Skin of body (tissue), 2 donors: ENCODE data around the gene ZNRF1. TPM values are rescaled to one million over a fixed set of nuclear protein-coding genes. Genes with fewer than 3 reads are reported as not detected.
"Not testable (repeated sequence)": the region's sequence is repeated elsewhere in the genome, so short reads cannot be mapped to it uniquely, and the experiment has no call there.

ENCODE experiments used
- DNase-seq: peaks from one replicate; lab custom pipeline; 2025; lab: John Stamatoyannopoulos, UW
- total RNA-seq: library from RNA; depleted of rRNA; stranded (reverse); fragments of >200 nt; gene quantifications from one replicate; pipeline ENCODE4 v1.2.3, GENCODE V29; 2014

ZNRF1 gene
- total RNA-seq, 1 donor from 2014 or later, result 9.0 TPM

- DNase-seq, result no peak
These were observed 113.3 kb downstream of the ZNRF1 start for GRCh38 chr16:75111961-75112733.

GRCh38 chr16:75112734-75113491 lies 114.1 kb downstream of the ZNRF1 start:
- DNase-seq, result no peak

- no peak for DNase-seq
These were observed 114.8 kb downstream of the ZNRF1 start for GRCh38 chr16:75113541-75114121.

GRCh38 chr16:75114179-75114945 lies 115.5 kb downstream of the ZNRF1 start:
- no peak for DNase-seq

GRCh38 chr16:75114946-75115825 lies 116.4 kb downstream of the ZNRF1 start:
- DNase-seq, result no peak

- peak; percentile 19 for DNase-seq
These were observed 117.5 kb downstream of the ZNRF1 start, which contains the start of gene LDHD for GRCh38 chr16:75116081-75116910. Gene LDHD, minus strand, starts transcription at chr16:75116780. Its CDS starts 60 bp downstream, at chr16:75116720.

GRCh38 chr16:75116911-75117245 lies 118.1 kb downstream of the ZNRF1 start:
- DNase-seq, result no peak

GRCh38 chr16:75118943-75119539 lies 120.2 kb downstream of the ZNRF1 start:
- no peak for DNase-seq

- DNase-seq, result no peak
These were observed 121.4 kb downstream of the ZNRF1 start for GRCh38 chr16:75120253-75120652.

- no peak for DNase-seq
These were observed 123.2 kb downstream of the ZNRF1 start for GRCh38 chr16:75121949-75122568.

GRCh38 chr16:75122609-75123008 lies 123.8 kb downstream of the ZNRF1 start:
- DNase-seq, result no peak

- no peak for DNase-seq
These were observed 129.0 kb downstream of the ZNRF1 start for GRCh38 chr16:75127713-75128415.

GRCh38 chr16:75129421-75130149 lies 130.8 kb downstream of the ZNRF1 start:
- DNase-seq, result not testable (repeated sequence)

GRCh38 chr16:75130150-75130771 lies 131.4 kb downstream of the ZNRF1 start:
- DNase-seq, result no peak

- DNase-seq, result no peak
These were observed 132.3 kb downstream of the ZNRF1 start for GRCh38 chr16:75131081-75131480.

GRCh38 chr16:75138233-75138632 lies 139.4 kb downstream of the ZNRF1 start:
- DNase-seq, result no peak

- DNase-seq, result no peak
These were observed 139.8 kb downstream of the ZNRF1 start for GRCh38 chr16:75138636-75139035.
